ENCODE data around the gene MCM5.
"Not testable (repeated sequence)": the region's sequence is repeated elsewhere in the genome, so short reads cannot be mapped to it uniquely, and the experiment has no call there.

MCM5 gene

DNA sequence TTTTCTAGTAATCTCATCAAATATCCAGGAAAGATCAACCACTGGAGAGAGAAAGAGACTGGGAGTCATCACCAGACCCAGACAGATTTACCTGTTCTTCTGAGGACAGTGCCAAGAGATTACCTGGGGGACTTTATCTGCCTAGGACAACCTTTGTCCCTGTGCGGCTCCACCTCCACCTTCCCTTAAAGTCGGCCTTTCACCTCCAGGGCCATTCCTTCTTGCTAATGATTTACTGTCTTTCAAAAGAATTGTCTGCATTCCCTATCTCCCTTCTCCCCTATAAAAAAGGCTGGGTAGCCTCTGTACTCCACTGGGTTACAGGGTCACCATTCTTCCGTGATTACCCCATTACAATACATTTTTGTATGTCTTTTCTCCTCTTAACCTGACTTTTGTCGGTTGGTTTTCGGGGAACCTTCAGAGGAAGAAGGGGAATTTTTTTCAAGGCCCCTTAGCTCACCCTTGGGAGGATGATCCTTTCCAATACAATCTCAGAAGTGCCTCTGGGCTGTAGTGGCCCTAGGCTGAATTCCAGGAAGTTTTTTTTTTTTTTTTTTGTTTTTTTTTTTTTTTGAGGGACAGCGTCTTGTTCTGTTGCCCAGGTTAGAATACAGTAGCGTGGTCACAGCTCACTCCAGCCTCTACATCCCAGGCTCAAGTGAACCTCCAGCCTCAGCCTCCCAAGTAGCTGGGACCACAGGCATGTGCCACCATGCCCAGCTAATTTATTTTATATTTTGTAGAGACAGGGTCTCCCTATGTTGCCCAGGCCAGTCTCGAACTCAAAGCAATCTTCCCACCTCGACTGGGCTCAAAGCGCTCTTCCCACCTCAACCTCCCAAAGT is 20.6 kb upstream of the MCM5 start:
- no peak for DNase-seq (ENCODE audit: low read depth in 2 of 2)

DNA sequence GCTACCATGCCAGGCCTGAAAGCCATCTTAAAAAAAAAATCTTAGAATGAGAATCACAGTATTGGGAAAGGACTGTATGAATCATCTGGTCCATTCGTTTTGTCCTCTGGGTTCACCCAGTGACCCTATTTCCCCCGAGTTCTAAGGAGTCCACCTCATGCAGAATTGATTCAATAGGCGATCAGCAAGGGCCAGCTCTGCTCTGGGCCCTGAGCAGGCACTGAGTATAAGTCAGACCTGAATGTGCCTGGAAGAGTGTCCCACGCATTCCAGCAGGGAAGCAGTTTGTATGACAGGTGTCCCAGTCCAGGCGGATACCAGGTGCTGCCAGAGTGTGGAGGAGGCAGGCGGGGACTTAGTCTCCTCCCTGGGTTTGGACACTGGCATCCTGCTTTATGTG is 19.9 kb upstream of the MCM5 start:
- DNase-seq (ENCODE audit: low read depth in 2 of 2), result no peak

DNA sequence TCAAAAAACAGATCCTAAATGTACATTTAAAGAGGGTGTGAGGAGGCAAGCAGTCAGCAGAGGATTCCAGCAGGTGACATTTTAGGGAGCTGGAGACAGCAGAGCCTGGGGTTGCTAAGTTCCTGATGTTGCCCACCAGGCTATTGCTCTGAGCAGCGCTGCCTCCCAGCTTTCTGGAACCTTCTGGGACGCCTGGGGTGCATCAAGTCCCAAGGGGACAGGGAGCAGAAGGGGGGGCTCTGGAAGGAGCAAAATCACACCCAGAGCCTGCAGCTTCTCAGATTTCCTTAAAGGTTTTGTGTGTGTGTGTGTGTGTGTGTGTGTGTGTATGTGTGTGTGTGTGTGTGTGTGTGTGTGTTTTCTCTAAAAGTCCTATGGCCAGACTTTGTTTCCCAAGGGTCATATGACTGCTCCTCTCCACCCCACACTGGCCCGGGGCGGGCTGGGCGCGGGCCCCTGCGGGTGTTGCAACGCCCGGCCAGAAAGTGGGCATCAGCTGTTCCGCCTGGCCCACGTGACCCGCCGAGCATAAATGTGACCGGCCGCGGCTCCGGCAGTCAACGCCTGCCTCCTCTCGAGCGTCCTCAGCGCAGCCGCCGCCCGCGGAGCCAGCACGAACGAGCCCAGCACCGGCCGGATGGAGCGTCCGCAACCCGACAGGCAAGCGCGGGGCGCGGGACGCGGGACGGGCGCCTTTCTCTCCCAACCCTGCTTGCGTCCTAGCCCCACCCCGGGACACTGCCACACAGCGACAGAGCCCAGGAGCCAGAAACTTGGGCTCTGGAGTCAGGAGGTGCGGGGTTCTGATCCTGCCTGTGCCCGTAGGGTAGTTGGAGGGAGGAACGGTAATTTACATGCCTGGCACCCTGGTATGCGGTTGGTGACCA is 19.2 kb upstream of the MCM5 start, which contains the start of gene HMOX1:
Gene HMOX1 (plus strand): TSS at position 560 of the 887 bp plus-strand sequence. CDS start 78 bp downstream, at position 638.
- DNase-seq (ENCODE audit: low read depth in 2 of 2), result peak in 1 of 2 donors; percentile 16

GRCh38 chr22:35381424-35382009 is 18.4 kb upstream of the MCM5 start:
- DNase-seq (ENCODE audit: low read depth in 2 of 2), result no peak

- DNase-seq (ENCODE audit: low read depth in 2 of 2), result no peak
Measured at GRCh38 chr22:35383679-35384071, 16.3 kb upstream of the MCM5 start.

- DNase-seq (ENCODE audit: low read depth in 2 of 2), result no peak
Measured at GRCh38 chr22:35384527-35384926, 15.4 kb upstream of the MCM5 start.

DNA sequence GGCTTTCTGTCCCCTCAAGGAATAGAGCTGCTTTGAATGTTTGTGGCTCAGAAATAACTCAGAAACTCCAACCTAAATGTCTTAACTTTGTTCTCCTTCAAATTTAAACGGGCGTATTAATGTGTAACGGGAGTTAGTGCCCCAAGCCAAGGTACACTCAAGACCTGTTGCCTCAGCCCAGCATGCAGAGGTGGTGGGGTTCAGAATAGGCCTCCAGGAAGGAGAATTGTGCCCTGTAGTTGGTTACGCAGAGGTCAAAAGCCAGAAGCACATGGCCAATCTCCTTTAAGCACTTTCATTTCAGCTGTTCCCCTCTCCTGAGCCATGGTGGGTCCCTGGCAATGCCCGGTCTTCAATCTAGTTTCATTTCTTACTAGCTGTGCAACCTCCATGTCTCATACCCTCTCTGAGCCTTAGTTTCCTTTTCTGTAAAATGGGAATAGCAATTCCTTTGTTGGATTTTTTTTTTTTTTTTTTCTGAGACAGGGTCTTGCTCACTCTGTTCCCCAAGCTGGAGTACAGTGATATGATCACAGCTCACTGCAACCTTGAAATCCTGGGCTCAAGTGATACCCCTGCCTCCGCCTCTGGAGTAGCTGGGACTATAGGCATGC is 14.9 kb upstream of the MCM5 start:
- DNase-seq (ENCODE audit: low read depth in 2 of 2), result no peak

- no peak for DNase-seq (ENCODE audit: low read depth in 2 of 2)
Measured at GRCh38 chr22:35386670-35387288, 13.2 kb upstream of the MCM5 start.

DNA sequence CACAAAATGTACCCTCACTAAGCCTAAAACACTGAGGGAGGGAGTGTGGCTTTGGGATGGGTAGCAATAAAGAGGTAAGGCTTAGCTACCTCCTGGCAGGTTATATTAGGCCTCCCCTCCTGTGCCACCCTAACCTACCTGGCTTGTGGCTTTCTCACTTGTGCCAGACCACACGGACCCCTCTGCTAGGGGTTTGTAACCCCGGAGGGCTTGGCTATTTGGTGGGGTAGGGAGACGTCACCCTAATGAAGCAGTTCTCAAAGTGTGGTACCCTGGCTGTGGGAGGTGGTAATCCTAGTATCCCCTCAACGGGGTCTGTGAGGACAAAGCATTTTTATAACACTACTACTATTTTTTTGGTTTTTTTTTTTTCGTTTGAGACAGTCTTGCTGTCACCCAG is 9.0 kb upstream of the MCM5 start:
- DNase-seq (ENCODE audit: low read depth in 2 of 2), result no peak

GRCh38 chr22:35392357-35392756 is 7.6 kb upstream of the MCM5 start:
- no peak for DNase-seq (ENCODE audit: low read depth in 2 of 2)

DNA sequence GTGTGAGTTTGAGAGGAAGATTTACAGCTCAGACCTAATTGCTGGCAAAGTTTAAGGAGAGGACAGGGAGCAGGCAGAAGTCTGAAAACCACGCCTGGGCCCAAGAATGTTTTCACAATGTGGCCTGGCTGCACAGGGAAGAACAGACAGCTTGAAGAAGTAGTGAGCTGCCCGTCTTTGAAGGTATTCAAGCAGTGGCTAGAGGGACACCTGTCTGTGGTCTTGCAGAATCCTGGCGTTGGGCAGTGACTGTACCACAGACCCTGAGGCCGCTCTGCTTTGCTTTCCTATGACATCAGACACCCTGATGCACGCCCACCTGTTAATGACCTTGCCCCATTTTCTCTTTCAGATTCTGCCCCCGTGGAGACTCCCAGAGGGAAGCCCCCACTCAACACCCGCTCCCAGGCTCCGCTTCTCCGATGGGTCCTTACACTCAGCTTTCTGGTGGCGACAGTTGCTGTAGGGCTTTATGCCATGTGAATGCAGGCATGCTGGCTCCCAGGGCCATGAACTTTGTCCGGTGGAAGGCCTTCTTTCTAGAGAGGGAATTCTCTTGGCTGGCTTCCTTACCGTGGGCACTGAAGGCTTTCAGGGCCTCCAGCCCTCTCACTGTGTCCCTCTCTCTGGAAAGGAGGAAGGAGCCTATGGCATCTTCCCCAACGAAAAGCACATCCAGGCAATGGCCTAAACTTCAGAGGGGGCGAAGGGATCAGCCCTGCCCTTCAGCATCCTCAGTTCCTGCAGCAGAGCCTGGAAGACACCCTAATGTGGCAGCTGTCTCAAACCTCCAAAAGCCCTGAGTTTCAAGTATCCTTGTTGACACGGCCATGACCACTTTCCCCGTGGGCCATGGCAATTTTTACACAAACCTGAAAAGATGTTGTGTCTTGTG is 6.6 kb upstream of the MCM5 start:
- DNase-seq (ENCODE audit: low read depth in 2 of 2), result no peak

- DNase-seq (ENCODE audit: low read depth in 2 of 2), result no peak
Measured at GRCh38 chr22:35394011-35394312, 6.0 kb upstream of the MCM5 start.

- no peak for DNase-seq (ENCODE audit: low read depth in 2 of 2)
Measured at GRCh38 chr22:35394810-35395563, 5.0 kb upstream of the MCM5 start.

DNA sequence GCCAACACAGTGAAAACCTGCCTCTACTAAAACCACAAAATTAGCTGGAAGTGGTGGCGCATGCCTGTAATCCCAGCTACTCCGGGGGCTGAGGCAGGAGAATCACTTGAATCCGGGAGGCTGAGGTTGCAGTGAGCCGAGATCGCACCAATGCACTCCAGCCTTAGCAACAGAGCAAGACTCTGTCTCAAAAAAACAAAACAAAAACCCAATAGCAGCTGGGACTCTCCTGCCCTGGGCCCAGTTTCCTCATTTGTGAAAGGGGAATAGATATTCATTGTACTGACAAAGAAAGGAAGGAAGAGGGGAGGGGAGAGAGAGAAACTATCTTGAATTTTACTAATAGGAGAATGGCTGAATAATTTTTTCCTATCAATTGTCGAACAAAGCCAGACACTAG is 3.3 kb upstream of the MCM5 start:
- DNase-seq (ENCODE audit: low read depth in 2 of 2), result not testable (repeated sequence)

DNA sequence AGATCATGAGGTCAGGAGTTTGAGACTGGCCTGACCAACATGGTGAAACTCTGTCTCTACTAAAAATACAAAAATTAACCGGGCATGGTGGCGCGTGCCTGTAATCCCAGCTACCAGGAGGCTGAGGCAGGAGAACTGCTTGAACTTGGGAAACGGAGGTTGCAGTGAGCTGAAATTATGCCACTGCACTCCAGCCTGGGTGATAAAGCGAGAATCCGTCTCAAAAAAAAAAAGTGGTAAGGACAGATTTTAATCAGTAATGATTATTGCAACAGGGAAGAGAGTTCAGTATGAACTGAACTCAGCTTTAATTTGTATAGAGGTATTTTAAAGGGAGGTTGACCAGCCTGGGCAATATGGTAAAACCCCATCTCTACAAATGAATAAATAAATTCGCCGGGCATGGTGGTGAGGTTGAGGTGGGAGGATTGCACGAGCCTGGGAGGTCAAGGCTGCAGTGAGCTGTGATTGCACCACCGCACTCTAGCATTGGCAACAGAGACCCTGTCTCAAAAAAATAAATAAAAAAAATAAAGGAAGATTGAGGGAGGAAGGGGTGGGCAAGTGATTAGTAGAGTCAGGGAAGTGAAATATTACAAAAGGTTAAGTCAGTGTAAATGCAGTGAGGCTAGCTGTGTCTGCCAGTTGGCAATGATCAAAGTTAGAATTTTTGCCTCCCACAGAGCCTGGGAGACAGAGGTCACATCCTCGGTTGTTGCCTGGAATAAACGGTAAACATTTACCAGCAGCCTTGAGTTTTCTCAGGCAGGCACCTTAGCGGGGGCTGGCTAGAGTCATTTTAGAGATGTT is 2.6 kb upstream of the MCM5 start:
- no peak for DNase-seq (ENCODE audit: low read depth in 2 of 2)

- DNase-seq (ENCODE audit: low read depth in 2 of 2), result no peak
Measured at GRCh38 chr22:35398591-35398973, 1.4 kb upstream of the MCM5 start.

GRCh38 chr22:35399114-35399677 is 744 bp upstream of the MCM5 start:
- DNase-seq (ENCODE audit: low read depth in 2 of 2), result no peak

GRCh38 chr22:35400501-35400790 is 506 bp downstream of the MCM5 start:
- no peak for DNase-seq (ENCODE audit: low read depth in 2 of 2)

- DNase-seq (ENCODE audit: low read depth in 2 of 2), result no peak
Measured at GRCh38 chr22:35401863-35402262, 1.9 kb downstream of the MCM5 start.
